CD4-positive, alpha-beta T cell (primary cell): ENCODE results near the gene BGN. TPM values are rescaled to one million over a fixed set of nuclear protein-coding genes. Genes with fewer than 3 reads are reported as not detected.

Experiments
- ATAC-seq: fragments of 200-7000 bp; cut with Tn5 transposase; one replicate; pipeline ENCODE4 v1.10.0; 2022; ENCODE audit warnings: mild to moderate bottlenecking; ENCODE audit not compliant: poor library complexity
- CTCF ChIA-PET: fragments of 350-600 bp; sonication (Branson Sonifier 250); formaldehyde crosslinking; loops from one replicate; lab custom pipeline; 2021; ENCODE audit warnings: antibody characterized with exemption, inconsistent platforms; lab: Charles Lee
- POLR2A ChIA-PET: fragments of 350-600 bp; sonication (Branson Sonifier 250); formaldehyde crosslinking; loops from one replicate; lab custom pipeline; 2021; ENCODE audit warnings: antibody characterized with exemption, inconsistent platforms; lab: Charles Lee
- DNase-seq, 14 experiments: peaks; one replicate each; pipeline ENCODE4 v3.0.0-alpha.2; 2013 to 2020; ENCODE audit warnings: mixed read lengths in 2 of 14
- H3K27ac ChIP-seq, 2 donors: one replicate each; pipeline versions ENCODE4 v1.5.1 to v1.7.0; 2013; ENCODE audit warnings: low read length in 2 of 2, low read depth in 1 of 2, mild to moderate bottlenecking in 1 of 2
- H3K27me3 ChIP-seq, 2 experiments: 1 replicate in 1 of 2; 2 replicates in 1 of 2; pipeline versions ENCODE4 v1.6.1 to v1.7.0; 2013; ENCODE audit warnings: low read length in 2 of 2, control low read depth in 1 of 2, mild to moderate bottlenecking in 1 of 2, moderate library complexity in 1 of 2; ENCODE audit not compliant: insufficient read depth in 2 of 2, control insufficient read depth in 1 of 2
- H3K36me3 ChIP-seq: one replicate; pipeline ENCODE4 v1.6.1; 2013; ENCODE audit warnings: low read length, control low read depth; ENCODE audit not compliant: insufficient read depth
- H3K4me1 ChIP-seq: one replicate; pipeline ENCODE4 v1.6.1; 2013; ENCODE audit warnings: low read length, control low read depth; ENCODE audit not compliant: insufficient read depth
- H3K4me3 ChIP-seq: one replicate; pipeline ENCODE4 v1.5.1; 2013; ENCODE audit warnings: mild to moderate bottlenecking, low read length, moderate library complexity
- H3K9me3 ChIP-seq, 2 experiments: 1 replicate in 1 of 2; 2 replicates in 1 of 2; pipeline versions ENCODE4 v1.6.1 to v1.7.0; 2013; ENCODE audit warnings: low read length in 2 of 2, mild to moderate bottlenecking in 2 of 2, control low read depth in 1 of 2, moderate library complexity in 1 of 2; ENCODE audit not compliant: control insufficient read depth in 1 of 2, insufficient read depth in 1 of 2
- H3K27ac Mint-ChIP-seq: one replicate; pipeline ENCODE4 v1.8.0; 2020; ENCODE audit warnings: mixed read lengths
- H3K27me3 Mint-ChIP-seq: one replicate; pipeline ENCODE4 v1.8.0; 2021; ENCODE audit warnings: mixed read lengths
- H3K36me3 Mint-ChIP-seq: one replicate; pipeline ENCODE4 v1.8.0; 2021; ENCODE audit warnings: low read depth, mixed read lengths
- H3K4me1 Mint-ChIP-seq: one replicate; pipeline ENCODE4 v1.8.0; 2021; ENCODE audit warnings: low read depth, mixed read lengths
- H3K4me3 Mint-ChIP-seq: one replicate; pipeline ENCODE4 v1.8.0; 2020; ENCODE audit warnings: mild to moderate bottlenecking, mixed read lengths
- H3K9me3 Mint-ChIP-seq: one replicate; pipeline ENCODE4 v1.8.0; 2020; ENCODE audit warnings: mixed read lengths
- CTCF ChIP-seq: fragments of 200-600 bp; IDR thresholded peaks from one replicate; pipeline ENCODE4 v1.8.0; 2022; ENCODE audit warnings: antibody characterized with exemption, mild to moderate bottlenecking
- intact Hi-C, 2 experiments: fragments of 100-400 bp; cut with DNase I in 1 of 2; cut with micrococcal nuclease in 1 of 2; formaldehyde crosslinking; loops; one replicate each; pipeline versions ENCODE4 v1.15.1 to v1.9.0; 2023 to 2025; cut with DNase I, micrococcal nuclease
- total RNA-seq, 174 experiments: library from RNA in 2 of 174; stranded (reverse) in 2 of 174; gene quantifications; one replicate each; pipeline ENCODE4 v1.2.3 and lab custom pipeline; 2021 to 2026

Gene BGN
- total RNA-seq, 2 experiments from 2014 or later: not detected

- peak; percentile 48 for TF ChIP-seq CTCF
- POLR2A ChIA-PET: no interaction called here
These were observed 34.0 kb upstream of the BGN start for GRCh38 chrX:153460826-153461225.

DNA sequence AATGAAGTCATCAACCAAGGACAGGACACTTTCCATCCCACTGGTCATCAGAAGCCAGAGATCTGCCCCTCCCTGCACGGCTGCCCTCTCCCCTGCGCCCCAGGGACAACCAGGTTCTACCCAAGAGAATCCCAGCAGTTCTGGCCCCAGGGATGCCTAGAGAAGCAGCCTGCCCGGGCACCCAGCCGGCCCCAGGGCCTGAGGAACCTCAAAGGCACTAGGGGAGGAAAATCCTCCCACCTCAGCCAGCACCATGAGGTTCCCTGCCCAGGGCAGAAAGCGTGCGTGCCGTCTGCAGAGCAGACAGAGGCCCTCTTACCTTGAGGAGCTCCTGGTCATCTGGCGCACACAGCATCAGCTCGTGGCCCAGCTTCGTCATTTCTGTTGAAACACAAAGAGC is 32.5 kb upstream of the BGN start:
- H3K27me3 ChIP-seq: no peaks in the 10 kb centered on the region
- no peak for ATAC-seq
- H3K27ac ChIP-seq: no peak overlapping the region
- Mint-ChIP-seq H3K27me3 (no peaks in the 10 kb centered on the region), H3K4me1 (no peaks in the 10 kb centered on the region), H3K9me3 (no peaks in the 10 kb centered on the region), H3K4me3 (no peak overlapping the region), H3K27ac (no peak overlapping the region), H3K36me3 (peaks cover 42% of the 10 kb centered on the region)
- CTCF ChIA-PET: no interaction called here
- H3K4me3 ChIP-seq: no peak overlapping the region
- DNase-seq: no peak
- no peaks in the 10 kb centered on the region for H3K9me3 ChIP-seq
- no peaks in the 10 kb centered on the region for H3K4me1 ChIP-seq
- no peak for TF ChIP-seq CTCF
- peaks cover 21% of the 10 kb centered on the region for H3K36me3 ChIP-seq
- intact Hi-C loops: no loop called here
- POLR2A ChIA-PET: no interaction called here

More at GRCh38 chrX:153460826-153461225, 34.0 kb upstream of the BGN start:
- no peak overlapping the region for H3K27ac Mint-ChIP-seq
- intact Hi-C loops: loop anchor here in 1 of 2 experiments (2.0 kb wide), 1 partner anchor 46 kb away; no protein-coding TSS in a partner anchor
- Histone ChIP-seq H3K9me3 (no peaks in the 10 kb centered on the region), H3K4me1 (no peaks in the 10 kb centered on the region), H3K4me3 (no peak overlapping the region), H3K27ac (no peak overlapping the region), H3K36me3 (peaks cover 32% of the 10 kb centered on the region), H3K27me3 (no peaks in the 10 kb centered on the region)
- peaks cover 42% of the 10 kb centered on the region for H3K36me3 Mint-ChIP-seq
- DNase-seq (peak in 13 of 14 experiments; percentile 35 to 68 (median 44)), ATAC-seq (peak; percentile 44)
- no peaks in the 10 kb centered on the region for H3K9me3 Mint-ChIP-seq
- CTCF ChIA-PET: interaction anchor here (1.1 to 1.4 kb wide), 3 partner anchors 10 to 519 kb away, joined by 3 to 7 read pairs (median 7); partner anchors contain the start of gene HAUS7
- H3K4me1 Mint-ChIP-seq: no peaks in the 10 kb centered on the region
- H3K4me3 Mint-ChIP-seq: no peak overlapping the region
- H3K27me3 Mint-ChIP-seq: no peaks in the 10 kb centered on the region

GRCh38 chrX:153463031-153463430 is 31.7 kb upstream of the BGN start:
- POLR2A ChIA-PET: no interaction called here
- ATAC-seq (no peak), DNase-seq (no peak)
- H3K4me3 ChIP-seq: no peak overlapping the region
- H3K9me3 ChIP-seq: no peaks in the 10 kb centered on the region
- H3K36me3 Mint-ChIP-seq: peaks cover 42% of the 10 kb centered on the region
- H3K27me3 ChIP-seq: no peaks in the 10 kb centered on the region
- H3K4me3 Mint-ChIP-seq: no peak overlapping the region
- no peak overlapping the region for H3K27ac ChIP-seq
- no peaks in the 10 kb centered on the region for H3K4me1 ChIP-seq
- no peak for TF ChIP-seq CTCF
- CTCF ChIA-PET: no interaction called here
- H3K4me1 Mint-ChIP-seq: no peaks in the 10 kb centered on the region
- no peaks in the 10 kb centered on the region for H3K27me3 Mint-ChIP-seq
- H3K9me3 Mint-ChIP-seq: no peaks in the 10 kb centered on the region
- H3K36me3 ChIP-seq: peaks cover 22% of the 10 kb centered on the region
- intact Hi-C loops: no loop called here
- H3K27ac Mint-ChIP-seq: no peak overlapping the region
